Spleen (tissue), 11 donors: Measurements from ENCODE around the gene ST3GAL6. TPM values are rescaled to one million over a fixed set of nuclear protein-coding genes. Genes with fewer than 3 reads are reported as not detected.

ENCODE experiments used
- DNase-seq: peaks from one replicate; pipeline ENCODE4 v3.0.0-alpha.2; 2020
- H3K27ac ChIP-seq, 8 donors: fragments of 200-600 bp; sonication (generic) in 7 of 8; 1 replicate in 4 of 8; 2 replicates in 4 of 8; pipeline versions ENCODE4 v1.5.0 to v1.8.0; 2016 to 2021; ENCODE audit warnings: inconsistent platforms in 4 of 8, mild to moderate bottlenecking in 4 of 8, moderate library complexity in 1 of 8
- H3K27me3 ChIP-seq, 7 donors: fragments of 200-600 bp; sonication (generic) in 6 of 7; replicated peaks in 1 of 7; 1 replicate in 4 of 7; 2 replicates in 3 of 7; pipeline versions ENCODE4 v1.5.0 to v1.8.0; 2016 to 2021; ENCODE audit warnings: inconsistent platforms in 3 of 7, mild to moderate bottlenecking in 1 of 7
- H3K36me3 ChIP-seq, 6 donors: fragments of 200-600 bp; sonication (generic) in 5 of 6; 1 replicate in 4 of 6; 2 replicates in 2 of 6; pipeline versions ENCODE4 v1.5.0 to v1.8.0; 2016 to 2021; ENCODE audit warnings: inconsistent platforms in 2 of 6
- H3K4me1 ChIP-seq, 6 donors: fragments of 200-600 bp; sonication (generic) in 5 of 6; 1 replicate in 3 of 6; 2 replicates in 3 of 6; pipeline versions ENCODE4 v1.5.0 to v1.8.0; 2016 to 2021; ENCODE audit warnings: inconsistent platforms in 3 of 6
- H3K4me3 ChIP-seq, 8 donors: fragments of 200-600 bp; sonication (generic) in 7 of 8; 1 replicate in 4 of 8; 2 replicates in 4 of 8; pipeline versions ENCODE4 v1.5.0 to v1.8.0; 2016 to 2021; ENCODE audit warnings: inconsistent platforms in 4 of 8, mild to moderate bottlenecking in 4 of 8, moderate library complexity in 2 of 8
- H3K9me3 ChIP-seq, 8 donors: fragments of 200-600 bp; sonication (generic) in 7 of 8; 1 replicate in 4 of 8; 2 replicates in 4 of 8; pipeline versions ENCODE4 v1.5.0 to v1.8.0; 2016 to 2021; ENCODE audit warnings: inconsistent platforms in 4 of 8
- CTCF ChIP-seq, 11 experiments: fragments of 200-600 bp in 7 of 11; fragments of 450-650 bp in 4 of 11; sonication (generic) in 4 of 11; IDR thresholded peaks in 8 of 11; conservative IDR thresholded peaks in 3 of 11; 1 replicate in 7 of 11; 2 replicates in 4 of 11; pipeline versions ENCODE4 v1.4.0 to v1.8.0; 2016 to 2021; ENCODE audit warnings: antibody characterized with exemption in 11 of 11, inconsistent platforms in 4 of 11, mild to moderate bottlenecking in 1 of 11
- POLR2A ChIP-seq, 3 donors: fragments of 450-650 bp; IDR thresholded peaks; one replicate each; pipeline ENCODE4 v1.5.1; 2017; ENCODE audit warnings: antibody characterized with exemption in 3 of 3, mild to moderate bottlenecking in 1 of 3
- POLR2AphosphoS5 ChIP-seq, 3 donors: sonication (generic); formaldehyde crosslinking; IDR thresholded peaks; one replicate each; pipeline ENCODE4 v1.5.1; 2017; ENCODE audit warnings: antibody characterized with exemption in 3 of 3
- WGBS, 5 donors: extraction: QIAGEN DNeasy Blood & Tissue Kit in 3 of 5; methylation state at CpG; one replicate each; pipeline versions ENCODE4 v1.1.5 to v1.1.7; 2013 to 2018; 5-methylcytosine and 5-hydroxymethylcytosine counted together
- intact Hi-C: fragments of 100-400 bp; cut with DNase I; formaldehyde crosslinking; loops from one replicate; pipeline ENCODE4 v1.15.0; 2023; ENCODE audit warnings: low total_unique reads
- polyA plus RNA-seq, 3 donors: library from polyadenylated mRNA; stranded (reverse); fragments of 200-250 nt; gene quantifications; one replicate each; pipeline ENCODE4 v1.2.1, GENCODE V29; 2013
- total RNA-seq, 7 donors: library from RNA; depleted of rRNA in 3 of 7; stranded (reverse); fragments of >200 nt in 3 of 7; fragmentation: NEBNext Ultra II Directional in 4 of 7; extraction: Animal tissue kit (Norgen Biotek cat#: 25700) in 4 of 7; gene quantifications; one replicate each; pipeline versions ENCODE4 v1.1.0 to v1.2.1, GENCODE V29; 2016 to 2021
- donor health status: healthy with polysubstance abuse.
- donor health status: DM: no; HTN: no; CAD: no; lungs with moderate emphysema.
- donor health status: DM: no; HTN: no; CAD: no.
- donor health status: Bipolar disorder and iron deficiency.
- donor health status: healthy.
- donor health status: DM: no; HTN: no; CAD: no.
- donor health status: DM: yes; HTN: yes; CAD: no.

Gene ST3GAL6
- total and polyA plus RNA-seq, 10 donors = 2.5 to 16.8 (median 9.4) TPM

GRCh38 chr3:98727638-98728037 lies 35.5 kb upstream of the ST3GAL6 start:
- Histone ChIP-seq H3K27me3 (peaks cover 0 to 46% (median 8%) of the 10 kb centered on the region in 7 donors), H3K4me1 (peaks cover 2 to 13% (median 10%) of the 10 kb centered on the region in 6 donors), H3K27ac (no peak overlapping the region), H3K9me3 (no peaks in the 10 kb centered on the region), H3K36me3 (no peaks in the 10 kb centered on the region), H3K4me3 (no peak overlapping the region)
- 84 to 94% (median 89%) methylated on average over 3 of the region's 3 CpGs for WGBS, 5 donors
- intact Hi-C loops = no loop called here
- no peak for TF ChIP-seq POLR2A (IDR thresholded peaks at IDR 0.05)
- TF ChIP-seq CTCF (IDR thresholded peaks at IDR 0.05 in 8 of 11, conservative IDR thresholded peaks at IDR 0.05 in 3 of 11) = no peak
- no peak for TF ChIP-seq POLR2AphosphoS5 (IDR thresholded peaks at IDR 0.05)
- DNase-seq = no peak

- no peak overlapping the region for H3K4me3 ChIP-seq
- peaks cover 9 to 23% (median 20%) of the 10 kb centered on the region in 6 donors for H3K4me1 ChIP-seq
- peaks cover 0 to 52% (median 14%) of the 10 kb centered on the region in 7 donors for H3K27me3 ChIP-seq
- no peak for DNase-seq
- intact Hi-C loops = no loop called here
- WGBS, 5 donors = 64 to 100% (median 87%) methylated on average over 2 of the region's 2 CpGs
- H3K36me3 ChIP-seq = no peaks in the 10 kb centered on the region
- no peak for TF ChIP-seq CTCF (IDR thresholded peaks at IDR 0.05 in 8 of 11, conservative IDR thresholded peaks at IDR 0.05 in 3 of 11)
- TF ChIP-seq POLR2AphosphoS5 (IDR thresholded peaks at IDR 0.05) = no peak
- no peak for TF ChIP-seq POLR2A (IDR thresholded peaks at IDR 0.05)
- no peaks in the 10 kb centered on the region for H3K9me3 ChIP-seq
- H3K27ac ChIP-seq = no peak overlapping the region
These were observed 34.5 kb upstream of the ST3GAL6 start for GRCh38 chr3:98728672-98729071.

GRCh38 chr3:98730338-98730737 lies 32.8 kb upstream of the ST3GAL6 start:
- H3K27ac ChIP-seq = no peak overlapping the region
- intact Hi-C loops = no loop called here
- no peak for DNase-seq
- peaks cover 9 to 33% (median 26%) of the 10 kb centered on the region in 6 donors for H3K4me1 ChIP-seq
- no peaks in the 10 kb centered on the region for H3K9me3 ChIP-seq
- H3K36me3 ChIP-seq = no peaks in the 10 kb centered on the region
- WGBS, 5 donors = 11 to 35% (median 23%) methylated on average over 1 of the region's 1 CpG
- H3K27me3 ChIP-seq = peaks cover 0 to 69% (median 23%) of the 10 kb centered on the region in 7 donors
- no peak overlapping the region for H3K4me3 ChIP-seq
- TF ChIP-seq POLR2A (IDR thresholded peaks at IDR 0.05) (no peak), POLR2AphosphoS5 (IDR thresholded peaks at IDR 0.05) (no peak), CTCF (IDR thresholded peaks at IDR 0.05 in 8 of 11, conservative IDR thresholded peaks at IDR 0.05 in 3 of 11) (no peak)

- 87 to 90% (median 88%) methylated on average over 19 of the region's 19 CpGs for WGBS, 5 donors
- Histone ChIP-seq H3K27me3 (peaks cover 0 to 70% (median 23%) of the 10 kb centered on the region in 7 donors), H3K27ac (no peak overlapping the region), H3K36me3 (no peaks in the 10 kb centered on the region), H3K9me3 (no peaks in the 10 kb centered on the region), H3K4me3 (no peak overlapping the region), H3K4me1 (peaks cover 9 to 33% (median 26%) of the 10 kb centered on the region in 6 donors)
- no peak for TF ChIP-seq POLR2AphosphoS5 (IDR thresholded peaks at IDR 0.05)
- TF ChIP-seq CTCF (IDR thresholded peaks at IDR 0.05 in 8 of 11, conservative IDR thresholded peaks at IDR 0.05 in 3 of 11) = no peak
- DNase-seq = no peak
- intact Hi-C loops = no loop called here
These were observed 32.1 kb upstream of the ST3GAL6 start for GRCh38 chr3:98730886-98731537.
